HCEC 1CT (cell line): Measurements from ENCODE around the gene HDGFL2.

ENCODE experiments used
- DNase-seq: peaks from one replicate; pipeline ENCODE4 v3.0.0-alpha.2; 2017

Gene HDGFL2

DNA sequence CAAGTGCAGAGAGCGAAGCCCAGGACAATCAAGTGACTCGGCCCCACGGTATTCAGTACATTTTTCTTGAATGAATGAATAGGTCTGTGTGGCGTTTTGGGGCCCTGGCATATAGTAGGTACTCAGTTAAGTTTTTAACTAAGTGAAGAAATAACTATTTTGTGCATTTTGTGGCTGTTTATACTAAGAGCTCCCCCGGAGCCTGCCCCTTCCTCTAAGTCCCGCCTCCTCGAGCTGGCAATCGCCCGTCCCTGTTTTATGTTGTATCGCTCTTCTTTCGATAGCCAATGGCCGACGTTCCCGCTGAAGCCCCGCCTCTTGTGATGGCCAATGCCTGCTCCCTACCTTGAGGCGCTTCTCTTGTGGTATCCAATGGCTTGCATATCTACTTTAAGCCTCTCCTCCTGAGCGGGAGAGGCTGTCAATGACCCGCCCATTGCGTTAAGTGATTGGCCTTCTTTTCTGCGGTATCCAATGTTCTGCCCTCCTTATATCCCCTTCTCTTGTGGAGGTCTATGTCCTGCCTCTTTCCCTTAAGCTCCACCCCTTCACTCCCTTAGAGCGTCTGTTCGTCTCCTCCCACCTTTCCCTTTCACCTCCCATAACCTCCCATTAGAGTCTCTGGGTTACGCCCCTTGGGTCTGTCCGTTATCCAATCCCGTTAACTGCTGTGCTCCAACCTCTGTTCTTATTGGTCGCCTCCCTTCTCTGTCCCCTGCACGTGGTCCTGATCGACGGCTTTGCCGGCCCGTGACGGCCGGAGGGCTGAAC, 509 bp upstream of the HDGFL2 start:
- peak; percentile 100 for DNase-seq

DNA sequence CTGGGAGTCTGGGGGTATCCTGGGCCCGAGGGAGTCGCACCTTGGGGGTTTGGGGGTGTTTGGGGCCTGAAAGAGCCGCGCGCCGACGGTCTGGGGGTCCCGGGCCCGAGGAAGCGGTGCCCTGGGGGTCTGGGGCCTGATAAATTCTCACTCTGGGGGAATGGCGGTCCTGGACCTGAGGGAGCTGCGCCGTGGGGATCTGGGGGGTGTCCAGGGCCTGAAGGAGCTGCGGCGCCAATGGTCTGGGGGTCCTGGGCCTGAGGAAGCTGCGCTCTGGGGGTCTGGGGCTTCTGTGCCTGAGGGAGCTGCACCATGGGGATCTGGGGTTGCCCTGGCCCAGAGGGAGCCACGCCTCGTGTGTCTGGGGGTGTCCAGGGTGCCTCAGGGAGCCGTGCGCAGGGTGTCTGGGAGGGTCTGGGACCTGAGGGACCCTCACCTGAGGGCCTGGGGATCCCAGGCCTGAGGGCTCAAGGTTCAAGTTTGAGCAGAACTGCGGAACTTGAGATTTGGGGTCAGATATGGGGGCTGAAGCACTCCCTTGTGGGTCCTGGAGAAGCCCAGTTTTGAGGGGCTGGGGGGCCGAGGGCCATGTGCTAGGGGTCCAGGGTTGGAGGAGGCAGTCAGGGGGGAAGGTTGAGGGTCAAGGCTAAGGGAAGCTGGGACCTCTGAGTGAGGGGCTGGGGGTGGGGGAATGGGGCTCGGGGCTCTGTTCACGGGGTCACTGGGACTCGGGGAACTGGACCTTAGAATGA, 1.1 kb downstream of the HDGFL2 start:
- no peak for DNase-seq

DNA sequence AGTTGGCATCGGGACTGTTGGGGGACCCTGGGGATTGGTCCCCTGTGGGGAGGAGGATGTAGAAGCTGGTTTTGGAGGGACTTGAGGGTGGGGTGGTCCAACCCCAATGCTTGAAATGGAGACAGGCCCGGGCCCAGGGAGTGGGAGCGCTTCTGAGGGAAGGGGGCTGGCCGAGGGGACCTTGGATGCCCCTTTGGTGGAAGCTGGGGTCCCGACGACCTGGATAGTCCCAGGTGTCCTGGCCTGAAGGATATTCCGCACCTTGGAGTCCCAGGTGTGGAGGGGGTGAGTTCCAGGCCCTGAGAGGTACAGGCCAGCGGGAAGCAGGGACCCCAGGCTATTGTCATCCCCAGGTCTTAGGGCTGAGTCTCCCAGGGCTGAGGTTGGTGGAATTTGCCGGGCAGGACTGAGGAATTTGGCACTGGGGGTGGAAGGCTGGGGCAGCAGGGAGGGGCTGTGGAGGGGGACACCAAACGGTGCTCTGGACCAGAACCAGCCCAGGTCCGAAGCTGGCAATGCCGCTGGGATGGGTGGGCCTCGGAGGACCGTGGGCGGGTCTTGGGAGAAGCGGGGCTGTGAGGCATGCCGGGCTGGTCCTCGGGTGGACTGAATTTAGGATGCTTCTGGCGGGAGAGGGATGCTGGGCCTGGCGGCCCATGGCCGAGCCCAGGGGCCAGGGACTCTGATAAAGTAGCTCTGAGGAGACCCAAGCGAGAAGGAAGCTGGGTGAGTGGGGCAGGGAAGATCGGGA, 1.8 kb downstream of the HDGFL2 start:
- DNase-seq = no peak

DNA sequence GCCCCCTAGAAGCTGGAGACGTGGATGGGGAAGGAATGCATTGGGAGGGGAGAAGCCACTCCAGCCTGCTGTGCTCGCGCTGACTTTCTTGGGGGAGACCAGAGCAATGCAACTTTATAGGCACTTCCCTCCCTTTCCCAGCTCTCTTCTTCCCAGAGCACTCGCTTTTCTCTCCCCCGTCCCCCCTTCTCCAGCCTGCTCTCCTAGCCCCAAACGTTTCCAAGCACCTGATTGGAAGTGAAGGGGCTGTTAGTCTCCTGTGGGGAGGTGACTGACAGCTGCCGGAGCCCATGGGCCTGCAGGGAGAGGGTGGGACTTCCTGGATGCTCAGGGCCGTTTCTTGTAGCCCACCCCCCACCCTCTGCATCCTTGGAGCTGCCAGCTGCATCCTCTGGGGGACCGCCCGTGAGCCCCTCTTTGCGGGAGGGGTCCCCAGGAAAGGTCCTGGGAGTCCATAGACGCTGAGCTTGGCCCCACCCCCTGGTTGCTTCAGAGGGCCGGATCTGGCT, 2.5 kb downstream of the HDGFL2 start:
- DNase-seq = peak; percentile 43

DNA sequence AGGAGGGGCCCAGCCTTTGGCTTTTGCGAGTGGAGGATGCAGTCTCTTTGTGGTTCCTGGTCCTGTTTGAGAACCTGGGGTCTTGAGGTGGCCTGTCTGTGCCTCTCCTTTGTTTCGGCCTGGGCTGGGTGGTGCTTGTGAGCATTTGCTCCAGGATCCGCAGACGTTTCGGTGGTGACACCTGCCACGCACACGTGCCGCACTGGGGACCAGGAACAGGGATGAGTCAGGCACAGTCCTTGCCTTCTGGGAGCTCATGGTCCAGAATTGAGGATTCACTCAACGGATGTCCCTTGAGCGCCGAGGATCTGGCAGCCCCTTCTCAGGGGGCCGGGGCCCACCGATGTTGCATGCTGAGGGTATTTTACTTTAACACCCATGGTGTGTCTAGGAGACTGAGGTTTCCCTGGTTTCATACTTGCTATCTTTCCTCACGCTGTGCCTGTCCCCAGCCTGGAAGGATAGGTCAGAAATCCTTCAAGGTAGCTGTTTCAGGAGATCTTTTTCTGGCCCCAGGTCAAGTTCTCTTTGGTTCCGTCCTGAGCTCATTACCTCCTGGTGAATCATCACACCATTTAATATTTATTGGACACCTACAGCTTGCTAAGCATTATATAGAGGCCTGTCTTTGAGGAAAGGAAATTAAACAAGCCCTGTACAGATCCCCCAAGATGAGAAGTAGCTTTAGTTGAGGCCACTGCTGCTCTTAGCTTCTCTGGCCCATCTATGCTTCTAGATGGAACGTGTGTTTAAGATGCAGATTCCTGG, 5.1 kb downstream of the HDGFL2 start:
- no peak for DNase-seq

DNA sequence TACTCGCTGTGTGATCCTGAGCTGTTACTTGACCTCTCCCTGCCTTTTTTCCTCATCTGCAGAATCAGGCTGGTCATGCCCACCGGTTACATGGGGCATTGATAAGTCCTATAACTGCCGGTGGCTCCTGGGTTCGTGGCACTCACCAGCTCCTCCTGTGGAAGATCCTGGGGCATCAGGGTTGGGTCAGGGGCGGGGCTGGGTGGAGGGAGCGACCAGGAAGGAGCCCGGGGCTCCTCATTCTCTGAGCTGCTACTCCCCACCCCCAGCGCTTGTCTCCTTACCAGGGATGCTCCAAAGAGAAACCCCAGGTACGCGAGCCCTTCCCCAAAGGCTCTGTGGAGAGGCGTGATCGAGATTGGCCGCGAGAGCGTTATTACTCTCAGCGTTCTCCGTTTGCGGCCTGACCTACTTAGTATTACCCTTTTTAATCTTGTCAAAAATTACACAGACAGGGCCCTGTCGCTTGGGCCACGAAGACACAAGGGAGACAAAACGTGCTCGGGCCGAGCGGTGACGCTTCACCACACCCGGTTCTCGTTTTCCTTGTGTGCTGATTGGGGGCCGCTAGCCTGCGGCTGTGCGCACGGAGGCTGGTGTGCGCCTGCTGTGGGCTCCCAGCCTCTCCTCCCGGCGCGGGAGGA, 10.7 kb downstream of the HDGFL2 start:
- no peak for DNase-seq

DNA sequence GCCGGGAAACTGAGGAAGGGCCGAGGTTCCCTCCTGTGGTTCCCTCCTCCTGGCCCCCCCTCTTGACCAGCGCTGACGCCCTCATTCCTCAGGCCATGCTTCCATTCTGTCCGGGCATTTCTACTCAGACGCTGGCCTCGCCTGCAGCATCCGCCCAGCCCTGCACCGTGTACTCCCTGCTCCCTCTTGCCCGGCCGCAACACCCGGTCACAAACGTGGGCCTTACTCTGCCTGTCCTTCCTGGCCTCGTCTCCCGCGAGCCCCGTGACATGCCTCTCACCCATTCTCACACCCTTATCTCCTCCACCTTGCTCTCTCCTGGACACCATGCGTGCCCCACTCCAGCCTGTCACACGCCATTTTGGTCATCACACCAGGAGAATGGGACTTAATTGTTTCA, 11.3 kb downstream of the HDGFL2 start:
- DNase-seq = no peak

DNA sequence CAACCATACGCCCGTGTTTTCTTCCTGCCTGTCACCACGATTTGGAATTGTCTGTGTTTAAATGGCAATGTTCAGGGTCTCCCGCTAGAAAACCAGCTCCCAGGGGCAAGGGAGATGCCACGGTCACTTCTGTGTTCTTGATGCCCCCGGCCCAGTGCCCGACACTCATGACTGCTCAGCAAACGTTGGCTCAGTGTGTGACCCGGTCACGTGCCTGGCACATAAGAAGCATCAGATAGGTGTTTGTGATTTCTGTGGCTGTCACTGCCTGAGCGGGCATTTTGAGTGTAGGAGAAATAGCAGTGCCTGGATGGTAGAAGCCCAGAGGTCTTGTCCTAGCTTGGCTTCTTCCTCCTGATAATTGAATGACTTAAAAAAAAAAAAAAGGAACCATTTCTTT, 15.5 kb downstream of the HDGFL2 start:
- DNase-seq = no peak

DNA sequence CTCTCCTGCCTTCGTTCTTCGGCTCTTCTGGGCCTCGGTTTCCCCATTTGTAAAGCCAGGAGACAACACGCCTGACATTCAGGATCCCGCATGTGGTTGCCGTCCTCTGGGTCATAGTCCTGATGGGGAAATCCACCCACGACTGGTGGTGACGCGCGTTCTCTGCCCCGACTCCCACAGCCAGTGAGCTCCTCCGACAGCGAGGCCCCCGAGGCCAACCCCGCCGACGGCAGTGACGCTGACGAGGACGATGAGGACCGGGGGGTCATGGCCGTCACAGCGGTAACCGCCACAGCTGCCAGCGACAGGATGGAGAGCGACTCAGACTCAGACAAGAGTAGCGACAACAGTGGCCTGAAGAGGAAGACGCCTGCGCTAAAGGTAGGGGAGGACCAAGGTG, 16.4 kb downstream of the HDGFL2 start:
- no peak for DNase-seq

DNA sequence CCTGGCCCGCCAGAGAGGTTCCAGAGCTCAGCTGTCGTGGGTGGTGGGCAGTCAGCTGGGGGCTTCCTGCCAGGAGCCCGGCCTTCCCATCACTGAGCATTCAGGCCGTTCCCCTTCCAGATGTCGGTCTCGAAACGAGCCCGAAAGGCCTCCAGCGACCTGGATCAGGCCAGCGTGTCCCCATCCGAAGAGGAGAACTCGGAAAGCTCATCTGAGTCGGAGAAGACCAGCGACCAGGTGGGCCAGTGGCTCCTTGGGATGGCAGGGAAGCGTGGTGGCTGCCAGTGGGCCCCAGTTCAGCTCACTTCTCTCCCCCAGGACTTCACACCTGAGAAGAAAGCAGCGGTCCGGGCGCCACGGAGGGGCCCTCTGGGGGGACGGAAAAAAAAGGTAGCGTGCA, 19.3 kb downstream of the HDGFL2 start:
- no peak for DNase-seq

DNA sequence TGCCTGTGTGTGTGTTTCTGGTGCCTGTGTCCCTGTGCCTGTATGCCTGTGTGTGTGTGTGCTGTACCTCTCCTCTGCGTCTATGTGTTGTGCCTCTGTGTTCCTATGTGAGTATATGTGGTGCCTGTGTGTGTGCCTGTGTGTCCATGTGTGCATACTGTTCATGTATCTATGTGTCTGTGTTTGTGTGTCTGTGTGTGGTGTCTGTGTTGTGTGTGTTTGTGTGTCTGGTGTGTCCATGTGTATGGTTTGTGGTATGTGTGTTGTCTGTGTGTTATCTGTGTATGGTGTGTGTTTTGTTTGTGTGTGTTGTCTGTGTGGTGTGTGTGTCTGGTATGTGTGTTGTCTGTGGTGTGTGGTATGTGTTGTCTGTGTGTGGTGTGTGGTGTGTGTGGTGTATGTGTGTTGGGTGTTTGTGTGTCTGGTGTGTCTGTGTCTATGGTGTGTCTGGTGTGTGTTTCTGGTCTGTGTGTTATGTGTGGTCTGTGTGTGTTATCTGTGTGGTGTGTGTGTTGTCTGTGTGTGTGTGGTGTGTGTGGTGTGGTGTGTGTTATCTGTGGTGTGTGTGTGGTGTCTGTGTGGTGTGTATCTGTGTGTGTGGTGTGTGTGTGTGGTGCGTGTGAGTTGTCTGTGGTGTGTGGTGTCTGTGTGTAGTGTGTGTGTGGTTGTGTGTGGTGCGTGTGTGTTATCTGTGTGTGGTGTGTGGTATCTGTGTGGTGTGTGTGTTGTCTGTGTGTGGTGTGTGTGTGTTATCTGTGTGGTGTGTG, 20.4 kb downstream of the HDGFL2 start:
- DNase-seq = no peak

DNA sequence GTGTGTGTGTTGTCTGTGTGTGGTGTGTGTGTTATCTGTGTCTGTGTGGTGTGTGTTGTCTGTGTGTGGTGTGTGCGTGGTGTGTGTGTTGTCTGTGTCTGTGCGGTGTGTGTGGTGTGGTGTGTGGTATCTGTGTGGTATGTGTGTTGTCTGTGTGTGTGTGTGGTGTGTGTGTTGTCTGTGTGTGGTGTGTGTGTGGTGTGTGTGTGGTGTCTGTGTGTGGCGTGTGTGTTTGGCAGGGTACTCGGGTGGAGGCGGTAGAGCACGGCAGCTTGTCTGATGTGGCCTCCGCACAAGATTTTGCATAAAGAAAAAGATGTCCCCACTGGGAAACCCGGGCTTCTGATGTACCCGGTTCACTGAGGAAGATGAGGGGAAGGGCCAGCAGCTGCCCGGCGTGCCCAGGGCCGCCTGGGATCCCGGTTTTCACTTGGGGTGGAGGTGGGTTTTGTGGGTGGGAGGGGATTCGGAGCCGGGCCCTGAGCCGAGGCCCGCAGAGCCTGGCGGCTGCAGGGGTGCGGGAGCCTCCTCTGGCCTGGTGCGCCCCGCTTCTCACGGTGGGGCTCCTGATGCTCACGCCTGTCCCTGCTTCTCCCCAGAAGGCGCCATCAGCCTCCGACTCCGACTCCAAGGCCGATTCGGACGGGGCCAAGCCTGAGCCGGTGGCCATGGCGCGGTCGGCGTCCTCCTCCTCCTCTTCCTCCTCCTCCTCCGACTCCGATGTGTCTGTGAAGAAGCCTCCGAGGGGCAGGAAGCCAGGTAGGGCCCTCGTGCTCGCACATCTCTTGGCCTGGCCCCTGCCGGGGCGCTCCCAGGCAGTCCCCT, 21.2 kb downstream of the HDGFL2 start:
- DNase-seq = no peak

- no peak for DNase-seq
These were observed 22.0 kb downstream of the HDGFL2 start for GRCh38 chr19:4493929-4494690.

DNA sequence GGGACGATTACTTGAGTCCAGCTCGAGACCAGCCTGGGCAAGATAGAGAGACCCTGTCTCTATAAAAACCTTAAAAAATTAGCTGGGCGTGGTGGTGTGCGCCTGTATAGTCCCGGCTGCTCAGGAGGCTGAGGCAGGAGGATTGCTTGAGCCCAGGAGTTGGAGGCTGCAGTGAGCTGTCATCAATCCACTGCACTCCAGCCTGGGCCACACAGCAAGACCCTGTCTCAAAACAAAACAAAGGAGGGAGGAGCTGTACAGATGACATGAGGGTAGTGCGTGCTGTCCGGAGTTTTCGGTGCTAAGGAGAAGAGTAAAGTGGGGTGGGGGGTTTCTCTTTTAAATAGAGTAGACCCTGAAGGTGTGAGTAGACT, 22.6 kb downstream of the HDGFL2 start:
- no peak for DNase-seq

GRCh38 chr19:4495471-4495870, 23.4 kb downstream of the HDGFL2 start:
- no peak for DNase-seq

DNA sequence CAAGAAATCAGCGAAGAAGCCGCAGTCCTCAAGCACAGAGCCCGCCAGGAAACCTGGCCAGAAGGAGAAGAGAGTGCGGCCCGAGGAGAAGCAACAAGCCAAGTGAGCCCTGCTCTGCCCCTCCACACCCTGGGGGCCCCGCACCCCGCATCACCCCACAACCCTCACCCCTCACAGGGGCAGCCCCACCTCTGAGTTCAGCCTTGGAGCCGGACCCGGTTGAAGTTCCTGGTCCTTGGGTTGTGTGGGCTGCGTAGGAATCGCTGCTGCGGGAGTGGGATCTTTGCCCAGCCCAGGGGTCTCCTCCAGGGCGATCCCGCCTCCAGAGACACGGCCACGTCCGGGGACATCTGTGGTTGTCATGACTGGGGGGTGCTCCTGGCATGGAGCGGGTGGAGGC, 24.2 kb downstream of the HDGFL2 start:
- no peak for DNase-seq

- DNase-seq = no peak
These were observed 25.8 kb downstream of the HDGFL2 start for GRCh38 chr19:4497770-4498389.

DNA sequence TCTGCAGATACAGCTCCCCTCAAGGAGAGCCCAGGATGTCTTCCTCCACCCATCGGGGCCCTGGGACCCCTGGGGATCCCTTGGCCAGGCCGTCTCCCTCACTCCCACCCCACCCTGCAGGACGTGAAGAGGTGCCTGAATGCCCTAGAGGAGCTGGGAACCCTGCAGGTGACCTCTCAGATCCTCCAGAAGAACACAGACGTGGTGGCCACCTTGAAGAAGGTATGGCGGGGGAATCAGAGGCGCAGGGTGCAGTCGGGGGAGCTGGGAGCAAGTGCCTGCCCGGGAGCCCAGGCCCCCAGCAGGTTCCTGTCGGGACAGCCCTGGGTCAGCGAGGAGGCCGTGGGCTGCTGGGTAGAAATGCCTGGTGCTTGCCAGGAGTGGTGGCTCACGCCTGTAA, 26.6 kb downstream of the HDGFL2 start:
- DNase-seq = no peak

- DNase-seq = no peak
These were observed 27.2 kb downstream of the HDGFL2 start for GRCh38 chr19:4499318-4499717.
